OCI-LY7 (cell line): ENCODE measurements around the gene RUFY3. TPM values are rescaled to one million over a fixed set of nuclear protein-coding genes. Genes with fewer than 3 reads are reported as not detected.
A peak's percentile ranks its signal among the peaks of the same experiment; 100 is the strongest.
"Not testable (repeated sequence)": the region's sequence is repeated elsewhere in the genome, so short reads cannot be mapped to it uniquely, and the experiment has no call there.

ENCODE experiments used
- BruUV-seq: library from RNA; stranded (reverse); fragments of 400-500 nt; replicated peaks from 2 replicates; lab custom pipeline; 2021; lab: Mats Ljungman, UMichigan
- CTCF ChIA-PET: fragments of 300-600 bp; sonication (Branson Sonifier 250); formaldehyde crosslinking; loops from one replicate; lab custom pipeline; 2022; ENCODE audit warnings: antibody characterized with exemption; ENCODE audit not compliant: unreplicated experiment; lab: Charles Lee
- POLR2A ChIA-PET: fragments of 300-600 bp; sonication (Branson Sonifier 250); formaldehyde crosslinking; loops from one replicate; lab custom pipeline; 2022; ENCODE audit warnings: antibody characterized with exemption; lab: Charles Lee
- DNase-seq: peaks from one replicate; pipeline ENCODE4 v3.0.0-alpha.2; 2015; ENCODE audit warnings: low spot score
- H2AFZ ChIP-seq: fragments of 200-600 bp; sonication (generic), shearing (Covaris generic); 2 replicates; pipeline ENCODE4 v1.6.1; 2014; ENCODE audit warnings: mild to moderate bottlenecking, antibody characterized with exemption, low read length, moderate library complexity
- H3K27ac ChIP-seq: fragments of 200-600 bp; sonication (generic); 2 replicates; pipeline ENCODE4 v1.5.1; 2014; ENCODE audit warnings: mixed run types, low read depth, mild to moderate bottlenecking, moderate library complexity, low read length, inconsistent platforms; ENCODE audit not compliant: poor library complexity, severe bottlenecking
- H3K36me3 ChIP-seq: fragments of 200-600 bp; sonication (generic); 2 replicates; pipeline ENCODE4 v1.6.1; 2014; ENCODE audit warnings: mild to moderate bottlenecking, antibody characterized with exemption, low read length, moderate library complexity, mixed read lengths; ENCODE audit not compliant: insufficient read depth
- H3K4me1 ChIP-seq: fragments of 200-600 bp; sonication (generic); 2 replicates; pipeline ENCODE4 v1.5.1; 2014; ENCODE audit warnings: mild to moderate bottlenecking, low read length; ENCODE audit not compliant: insufficient read depth, poor library complexity, severe bottlenecking
- H3K4me2 ChIP-seq: fragments of 200-600 bp; sonication (generic); 2 replicates; pipeline ENCODE4 v1.6.1; 2014; ENCODE audit warnings: mild to moderate bottlenecking, low read length
- H3K4me3 ChIP-seq: fragments of 200-600 bp; sonication (generic); 2 replicates; pipeline ENCODE4 v1.5.1; 2014; ENCODE audit warnings: mild to moderate bottlenecking, low read depth, low read length; ENCODE audit not compliant: poor library complexity, severe bottlenecking
- H3K79me2 ChIP-seq: fragments of 200-600 bp; sonication (generic); 2 replicates; pipeline ENCODE4 v1.6.1; 2016; ENCODE audit warnings: low read depth, mild to moderate bottlenecking, low read length, moderate library complexity, mixed read lengths; ENCODE audit not compliant: insufficient read depth
- H3K9me2 ChIP-seq: fragments of 200-600 bp; sonication (generic); 2 replicates; pipeline ENCODE4 v1.6.1; 2016; ENCODE audit warnings: mild to moderate bottlenecking, low read length, mixed read lengths; ENCODE audit not compliant: insufficient read depth
- H3K9me3 ChIP-seq: fragments of 200-600 bp; sonication (generic); 2 replicates; pipeline ENCODE4 v1.6.1; 2014; ENCODE audit warnings: mild to moderate bottlenecking, mixed run types, low read length, mixed read lengths
- H4K20me1 ChIP-seq: fragments of 200-600 bp; sonication (generic); 2 replicates; pipeline ENCODE4 v1.6.1; 2014; ENCODE audit warnings: mild to moderate bottlenecking, antibody characterized with exemption, low read length, moderate library complexity, mixed read lengths; ENCODE audit not compliant: insufficient read depth
- EZH2phosphoT487 ChIP-seq: fragments of 200-600 bp; sonication (generic); IDR thresholded peaks from 2 replicates; pipeline ENCODE4 v1.6.1; 2018; ENCODE audit warnings: low read depth, borderline replicate concordance, mild to moderate bottlenecking, mixed run types, antibody characterized with exemption, low read length, moderate library complexity, mixed read lengths
- intact Hi-C: fragments of 100-400 bp; cut with micrococcal nuclease; formaldehyde crosslinking; loops from one replicate; pipeline ENCODE4 v1.10.0; 2022; ENCODE audit not compliant: unreplicated experiment
- total RNA-seq, 2 experiments: library from RNA; depleted of rRNA in 1 of 2; stranded (reverse); fragments of >200 nt in 1 of 2; shearing (Covaris generic) in 1 of 2; gene quantifications; 2 replicates each; pipeline ENCODE4 v1.2.3, GENCODE V29; 2014 to 2022
- TF ChIP-seq, protein P1 (sequence below): fragments of 200-600 bp; sonication (generic); conservative IDR thresholded peaks from 2 replicates; pipeline ENCODE4 v1.5.1; 2014; ENCODE audit warnings: mild to moderate bottlenecking, antibody characterized with exemption, low read length, moderate library complexity, mixed read lengths

Gene RUFY3
- total RNA-seq, 2 experiments from 2014 or later, result 36.4 to 52.2 TPM

DNA sequence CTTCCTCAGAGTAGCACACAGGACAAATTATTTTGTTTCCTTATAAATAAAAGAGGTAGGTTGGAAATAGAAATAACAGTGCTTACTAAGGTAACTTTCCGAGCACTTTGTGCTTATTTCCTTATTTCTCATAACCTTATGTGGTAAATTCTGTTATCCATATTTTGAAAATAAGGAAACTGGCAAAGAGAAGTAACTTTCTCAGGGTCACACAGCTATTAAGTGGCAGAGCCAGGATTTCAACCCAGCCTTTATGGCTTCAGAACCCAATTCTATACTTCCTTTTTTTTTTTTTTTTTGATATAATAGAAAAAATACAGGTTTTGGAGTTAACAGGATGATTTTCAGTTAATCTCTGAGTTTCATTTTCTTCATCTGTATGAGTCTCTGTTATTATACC, 30.1 kb upstream of the RUFY3 start:
- Histone ChIP-seq H3K79me2 (peaks cover 68% of the 10 kb centered on the region), H3K4me1 (peaks cover 26% of the 10 kb centered on the region), H2AFZ (no peak overlapping the region), H3K4me2 (peak overlapping the region; percentile 99), H3K9me2 (no peaks in the 10 kb centered on the region), H3K4me3 (peak overlapping the region; percentile 88), H3K27ac (no peak overlapping the region), H3K9me3 (no peaks in the 10 kb centered on the region), H3K36me3 (peaks cover 49% of the 10 kb centered on the region), H4K20me1 (peaks cover 20% of the 10 kb centered on the region)
- TF ChIP-seq, protein P1, sequence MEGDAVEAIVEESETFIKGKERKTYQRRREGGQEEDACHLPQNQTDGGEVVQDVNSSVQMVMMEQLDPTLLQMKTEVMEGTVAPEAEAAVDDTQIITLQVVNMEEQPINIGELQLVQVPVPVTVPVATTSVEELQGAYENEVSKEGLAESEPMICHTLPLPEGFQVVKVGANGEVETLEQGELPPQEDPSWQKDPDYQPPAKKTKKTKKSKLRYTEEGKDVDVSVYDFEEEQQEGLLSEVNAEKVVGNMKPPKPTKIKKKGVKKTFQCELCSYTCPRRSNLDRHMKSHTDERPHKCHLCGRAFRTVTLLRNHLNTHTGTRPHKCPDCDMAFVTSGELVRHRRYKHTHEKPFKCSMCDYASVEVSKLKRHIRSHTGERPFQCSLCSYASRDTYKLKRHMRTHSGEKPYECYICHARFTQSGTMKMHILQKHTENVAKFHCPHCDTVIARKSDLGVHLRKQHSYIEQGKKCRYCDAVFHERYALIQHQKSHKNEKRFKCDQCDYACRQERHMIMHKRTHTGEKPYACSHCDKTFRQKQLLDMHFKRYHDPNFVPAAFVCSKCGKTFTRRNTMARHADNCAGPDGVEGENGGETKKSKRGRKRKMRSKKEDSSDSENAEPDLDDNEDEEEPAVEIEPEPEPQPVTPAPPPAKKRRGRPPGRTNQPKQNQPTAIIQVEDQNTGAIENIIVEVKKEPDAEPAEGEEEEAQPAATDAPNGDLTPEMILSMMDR, result no peak
- TF ChIP-seq EZH2phosphoT487, result no peak
- no peak for DNase-seq
- ChIA-PET POLR2A (interaction anchor here (0.7 to 8.6 kb wide), 14 partner anchors 10 to 302 kb away, joined by 3 to 127 read pairs (median 4); partner anchors contain the start of genes DCK and JCHAIN), CTCF (interaction anchor here (2.4 kb wide), 1 partner anchor 12 kb away, joined by 9 read pairs; no protein-coding TSS in a partner anchor)
- BruUV-seq, result no TSS peak
- intact Hi-C loops, result no loop called here

DNA sequence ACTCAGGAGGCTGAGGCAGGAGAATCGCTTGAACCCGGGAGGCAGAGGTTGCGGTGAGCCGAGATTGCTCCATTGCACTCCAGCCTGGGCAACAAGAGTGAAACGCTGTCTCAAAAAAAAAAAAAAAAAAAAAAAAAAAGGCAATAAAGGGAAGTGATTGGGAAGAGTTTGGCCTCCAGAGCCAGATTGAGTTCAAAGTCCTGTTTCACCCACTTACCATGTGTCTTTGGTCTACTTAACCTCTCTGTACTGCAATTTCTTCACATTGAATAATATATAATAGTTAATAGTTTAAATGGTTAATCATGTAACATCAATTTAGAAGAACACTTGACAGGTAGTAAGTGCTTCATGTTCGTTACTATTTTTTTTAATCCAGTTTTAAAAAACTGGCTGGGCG, 27.1 kb upstream of the RUFY3 start:
- H4K20me1 ChIP-seq, result peaks cover 14% of the 10 kb centered on the region
- POLR2A ChIA-PET, result interaction anchor here (0.6 to 8.6 kb wide), 5 partner anchors 7 to 63 kb away, joined by 3 to 127 read pairs (median 5); partner anchors contain the start of gene JCHAIN
- H3K79me2 ChIP-seq, result peaks cover 43% of the 10 kb centered on the region
- CTCF ChIA-PET, DNase-seq, H2AFZ ChIP-seq, intact Hi-C loops, H3K4me3 ChIP-seq, H3K4me2 ChIP-seq, H3K9me3 ChIP-seq, H3K27ac ChIP-seq, BruUV-seq, H3K9me2 ChIP-seq: not testable (repeated sequence)
- H3K36me3 ChIP-seq, result peaks cover 43% of the 10 kb centered on the region
- H3K4me1 ChIP-seq, result peaks cover 21% of the 10 kb centered on the region

DNA sequence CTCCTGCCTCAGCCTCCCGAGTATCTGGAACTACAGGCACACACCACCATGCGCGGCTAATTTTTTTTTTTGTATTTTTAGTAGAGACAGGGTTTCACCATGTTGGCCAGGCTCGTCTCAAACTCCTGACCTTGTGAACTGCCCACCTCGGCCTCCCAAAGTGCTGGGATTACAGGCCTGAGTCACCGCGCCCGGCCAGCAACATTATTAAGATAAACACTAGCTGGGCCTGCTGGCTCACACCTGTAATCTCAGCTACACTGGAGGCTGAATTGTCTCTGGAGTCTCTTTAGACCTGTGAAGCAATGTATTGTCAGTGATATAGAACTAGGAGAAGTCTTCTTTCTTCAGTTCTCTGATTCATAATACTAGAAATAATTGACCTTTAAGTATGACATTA, 23.3 kb upstream of the RUFY3 start:
- CTCF ChIA-PET, H2AFZ ChIP-seq, H3K36me3 ChIP-seq, H3K27ac ChIP-seq, intact Hi-C loops, H4K20me1 ChIP-seq, H3K4me2 ChIP-seq, DNase-seq, H3K9me3 ChIP-seq, H3K79me2 ChIP-seq, H3K4me3 ChIP-seq, H3K4me1 ChIP-seq, BruUV-seq, H3K9me2 ChIP-seq: not testable (repeated sequence)
- POLR2A ChIA-PET, result interaction anchor here (1.0 to 9.7 kb wide), 3 partner anchors 7 to 204 kb away, joined by 3 to 127 read pairs (median 3); partner anchors contain the start of genes MOB1B and UTP3
